Right kidney (tissue), 1 donor: Measurements from ENCODE around the gene RGS5.

ENCODE experiments used
- DNase-seq: peaks from one replicate; pipeline ENCODE4 v3.0.0-alpha.2; 2016

Gene RGS5

GRCh38 chr1:163145435-163145834 lies 57.3 kb downstream of the RGS5 start:
- DNase-seq: no peak

DNA sequence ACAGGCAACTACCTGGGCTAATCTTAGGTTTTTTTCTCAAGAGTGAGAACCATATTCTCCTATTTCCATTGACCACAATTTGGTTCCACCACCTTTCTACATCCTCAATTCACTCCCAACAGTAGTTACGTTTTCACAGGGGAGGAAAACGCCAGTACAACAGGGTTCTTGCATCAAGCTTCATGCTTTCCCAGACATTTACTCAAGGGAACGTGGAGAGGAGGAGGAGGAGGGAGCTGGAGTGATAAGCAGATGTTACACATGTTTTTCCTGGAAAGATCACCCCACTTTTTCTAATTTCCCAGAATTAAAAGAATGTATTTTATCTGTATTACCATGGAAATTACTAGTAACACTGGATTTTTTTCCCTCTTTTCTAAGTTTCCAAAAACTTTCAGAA lies 58.3 kb downstream of the RGS5 start:
- DNase-seq: no peak

- DNase-seq: no peak
These were observed 60.6 kb downstream of the RGS5 start for GRCh38 chr1:163142152-163142551.

GRCh38 chr1:163141556-163141955 lies 61.2 kb downstream of the RGS5 start:
- no peak for DNase-seq

GRCh38 chr1:163137556-163138265 lies 65.0 kb downstream of the RGS5 start:
- no peak for DNase-seq

DNA sequence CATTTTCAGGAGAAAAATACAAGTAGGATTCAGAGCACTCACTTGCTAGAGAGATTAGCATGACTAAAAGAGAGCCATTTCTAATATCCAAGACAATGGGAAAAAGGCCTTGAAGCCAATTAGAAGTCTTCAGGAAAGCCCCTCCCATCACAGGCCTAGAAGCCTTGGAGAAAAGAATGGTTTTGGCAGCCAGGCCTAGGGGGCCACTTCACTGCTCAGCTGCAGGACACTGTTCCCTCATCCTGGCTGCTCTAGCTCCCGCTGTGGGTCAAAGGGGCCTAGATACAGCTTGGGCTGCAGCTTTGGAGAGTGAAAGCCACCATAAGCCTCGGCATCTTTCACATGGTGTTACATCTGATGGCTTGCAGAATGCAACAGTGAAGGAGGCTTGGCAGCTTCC lies 70.7 kb downstream of the RGS5 start:
- no peak for DNase-seq

DNA sequence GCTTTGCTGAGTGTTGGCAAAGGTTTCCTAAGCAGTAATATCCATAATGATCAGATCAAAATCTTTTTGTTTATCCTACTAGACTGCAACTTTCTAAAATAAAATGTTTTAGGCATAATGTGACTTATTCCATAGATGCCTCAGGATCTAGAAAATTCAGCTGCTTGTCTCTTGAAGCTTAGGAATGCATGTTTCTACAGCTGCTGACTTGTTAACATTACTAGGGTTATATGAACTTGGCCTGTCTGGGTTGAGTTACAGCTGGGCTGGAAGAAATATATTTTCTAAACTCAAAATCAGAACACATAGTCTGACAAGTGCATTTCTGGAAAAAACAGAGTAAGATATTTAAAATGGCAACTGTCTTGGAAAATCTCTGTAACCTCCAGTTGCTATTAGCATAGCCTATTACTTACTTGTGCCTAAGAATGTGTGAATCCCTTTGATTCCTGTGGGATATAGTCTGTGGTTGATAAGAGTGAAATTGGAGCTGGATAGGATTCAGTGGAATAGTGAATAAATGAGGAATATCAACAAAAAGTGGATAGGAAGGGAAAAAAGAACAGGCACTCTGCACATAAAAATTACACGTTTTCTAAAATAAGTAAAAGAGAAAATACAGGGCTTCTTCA lies 72.4 kb downstream of the RGS5 start:
- DNase-seq: no peak

DNA sequence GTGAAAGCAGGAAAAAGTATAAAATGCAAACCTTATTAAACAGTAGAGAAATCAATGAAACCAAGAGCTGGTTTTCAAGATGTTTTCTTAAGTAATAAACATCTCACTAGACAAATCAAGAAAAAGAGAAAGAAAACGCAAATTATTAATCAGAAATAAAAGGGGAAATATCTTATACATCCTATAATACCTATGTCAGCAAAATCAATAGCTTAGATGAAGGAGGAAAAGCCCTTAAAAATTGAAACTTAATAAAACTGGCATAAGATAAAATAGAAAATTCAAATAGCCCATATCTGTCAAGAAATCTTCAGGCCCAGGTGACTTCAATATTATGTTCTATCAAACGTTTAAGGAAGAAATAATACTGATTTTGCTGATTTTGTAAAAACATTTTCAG lies 74.4 kb downstream of the RGS5 start:
- DNase-seq: no peak

DNA sequence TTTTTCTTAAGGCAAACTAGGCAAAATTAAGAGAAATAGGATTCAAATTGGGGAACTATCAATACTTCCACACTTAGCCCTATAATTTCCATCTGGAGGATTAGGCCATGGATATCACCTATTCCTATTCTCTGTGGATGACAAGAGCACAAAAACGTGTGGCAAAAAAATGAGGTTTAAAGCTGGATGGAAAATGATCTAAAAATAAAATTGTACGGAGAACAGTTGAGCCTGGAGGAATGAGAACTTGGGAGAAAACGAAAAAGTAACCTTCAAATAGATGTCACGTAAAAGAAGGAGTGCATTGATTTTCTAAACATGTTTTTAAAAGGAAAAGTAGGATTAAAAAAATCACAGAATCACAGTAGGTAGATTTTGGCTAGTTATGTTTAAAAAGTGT lies 77.9 kb downstream of the RGS5 start:
- no peak for DNase-seq

DNA sequence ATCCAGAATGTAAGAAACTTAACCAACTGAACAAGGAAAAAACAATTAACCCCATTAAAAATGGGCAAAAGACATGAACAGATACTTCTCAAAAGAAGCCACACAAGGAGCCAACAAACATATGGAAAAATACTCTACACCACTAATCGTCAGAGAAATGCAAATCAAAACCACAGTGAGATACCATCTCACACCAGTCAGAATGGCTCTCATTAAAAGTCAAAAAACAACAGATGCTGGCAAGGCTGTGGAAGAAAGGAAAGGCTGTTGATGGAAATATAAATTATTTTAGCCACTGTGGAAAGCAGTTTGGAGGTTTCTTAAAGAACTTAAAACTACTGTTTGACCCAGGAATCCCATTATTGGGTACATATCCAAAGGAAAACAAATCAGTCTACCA lies 82.3 kb downstream of the RGS5 start:
- no peak for DNase-seq

DNA sequence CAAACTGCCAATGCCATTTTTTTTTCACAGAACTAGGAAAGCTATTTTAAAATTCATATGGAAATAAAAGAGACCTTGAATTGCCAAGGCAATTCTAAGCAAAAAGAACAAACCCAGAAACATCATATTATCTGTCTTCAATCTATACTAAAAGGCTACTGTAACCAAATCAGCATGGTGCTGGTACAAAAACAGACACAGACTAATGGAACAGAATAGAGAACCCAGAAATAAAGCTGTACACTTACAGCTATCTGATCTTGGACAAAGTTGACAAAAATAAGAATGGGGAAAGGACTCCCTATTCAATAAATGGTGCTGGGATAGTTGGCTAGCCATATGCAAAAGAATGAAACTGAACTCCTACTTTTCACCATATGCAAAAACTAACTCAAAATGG lies 83.0 kb downstream of the RGS5 start:
- DNase-seq: no peak

DNA sequence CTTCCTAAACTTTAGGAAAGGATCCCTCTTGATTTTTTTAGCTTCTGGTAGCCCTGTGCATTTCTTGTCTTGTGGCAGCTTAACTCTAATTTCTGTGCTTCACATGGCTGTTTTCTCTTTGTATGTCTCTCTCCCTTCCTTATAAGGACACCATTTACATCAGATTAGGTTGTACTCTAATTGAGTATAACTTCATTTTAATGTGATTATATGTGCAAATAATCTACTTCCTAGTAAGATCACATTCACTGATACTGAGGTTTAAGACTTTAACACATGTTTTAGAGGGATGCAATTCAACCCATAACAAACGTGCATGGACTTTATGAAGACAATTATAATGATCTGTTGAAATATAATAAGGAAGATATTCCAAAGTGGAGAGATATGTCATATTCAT lies 86.8 kb downstream of the RGS5 start:
- no peak for DNase-seq

DNA sequence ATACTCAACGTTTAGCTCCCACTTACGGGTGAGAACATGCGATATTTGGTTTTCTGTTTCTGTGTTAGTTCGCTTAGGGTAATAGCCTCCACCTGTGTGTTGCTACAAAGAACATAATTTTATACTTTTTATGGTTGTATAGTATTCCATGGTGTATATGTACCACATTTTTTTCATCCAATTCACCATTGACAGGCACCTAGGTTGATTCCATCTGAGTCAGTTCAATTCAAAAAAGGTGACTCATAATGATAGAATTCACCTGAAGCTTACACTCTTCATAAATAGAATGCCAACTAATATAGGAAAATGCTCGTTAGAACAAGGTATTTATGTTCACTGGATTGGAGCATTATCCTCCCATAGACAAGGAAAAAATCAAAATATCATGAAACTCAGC lies 95.1 kb downstream of the RGS5 start:
- no peak for DNase-seq

DNA sequence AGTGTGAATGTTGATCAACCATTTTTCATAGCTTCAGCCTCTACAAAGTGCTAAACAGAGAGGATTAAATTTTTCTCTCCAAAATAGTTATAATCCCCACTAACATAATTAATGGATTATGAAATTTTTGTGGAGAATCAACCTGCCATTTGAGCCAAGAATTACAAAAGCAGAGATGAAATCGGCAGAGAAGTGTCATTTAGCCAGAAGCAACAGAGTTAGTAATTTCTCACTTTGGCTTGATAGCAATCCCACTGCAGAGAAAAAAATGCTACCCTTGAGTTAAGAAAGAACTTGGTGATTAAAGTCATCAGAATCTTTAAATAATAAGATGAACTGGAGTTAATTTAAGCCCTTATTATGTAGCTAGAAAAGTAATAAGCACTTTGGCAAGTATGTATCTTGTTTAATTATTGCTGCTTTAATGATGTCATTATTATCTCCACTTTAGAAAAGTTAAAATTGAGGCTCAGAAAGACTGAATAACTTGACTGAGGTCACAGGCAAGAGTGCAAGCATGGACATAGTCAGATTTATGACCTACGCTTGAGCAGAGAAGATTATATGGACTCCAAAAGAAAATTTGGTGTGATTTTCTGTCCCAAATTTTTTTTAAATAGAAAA lies 96.2 kb downstream of the RGS5 start:
- no peak for DNase-seq

- no peak for DNase-seq
These were observed 98.2 kb downstream of the RGS5 start for GRCh38 chr1:163104385-163105099.

DNA sequence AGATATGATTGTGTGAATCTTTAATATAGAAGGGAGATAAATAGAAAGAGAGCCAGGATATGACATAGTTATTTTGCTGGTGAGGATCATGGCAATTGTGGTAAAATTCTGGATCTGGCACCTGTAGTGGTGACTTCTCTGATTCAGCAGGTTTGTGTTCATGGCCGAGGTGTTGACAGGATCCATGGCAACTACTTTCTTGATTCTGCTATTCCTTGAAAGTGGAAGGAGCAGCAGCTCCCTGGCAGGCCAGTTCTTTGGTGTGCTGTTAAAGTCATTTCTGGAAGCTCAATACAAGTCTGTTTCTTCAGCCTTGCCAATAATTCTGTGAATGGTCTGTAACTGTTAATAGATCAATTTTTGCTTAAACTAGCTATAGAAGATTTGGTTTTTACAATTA lies 100.1 kb downstream of the RGS5 start:
- DNase-seq: no peak

DNA sequence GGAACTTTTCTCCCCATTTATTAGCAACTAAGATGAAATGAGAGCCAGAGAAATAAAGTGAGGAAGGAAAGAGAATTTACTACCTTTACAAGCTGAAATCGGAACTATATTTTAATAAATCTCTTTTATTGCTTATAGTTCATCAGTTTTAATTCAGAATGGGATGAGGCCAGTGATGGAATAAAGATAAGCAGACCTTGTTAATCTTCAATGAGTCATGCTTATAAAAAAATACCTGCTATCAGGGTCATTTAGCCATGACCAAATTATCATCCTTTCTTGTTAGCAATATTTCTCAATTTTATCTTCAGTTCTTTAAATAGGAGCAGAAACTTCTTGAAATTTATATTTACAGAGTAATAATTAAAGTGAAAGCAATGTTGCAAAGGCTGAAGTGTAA lies 107.5 kb downstream of the RGS5 start:
- no peak for DNase-seq

DNA sequence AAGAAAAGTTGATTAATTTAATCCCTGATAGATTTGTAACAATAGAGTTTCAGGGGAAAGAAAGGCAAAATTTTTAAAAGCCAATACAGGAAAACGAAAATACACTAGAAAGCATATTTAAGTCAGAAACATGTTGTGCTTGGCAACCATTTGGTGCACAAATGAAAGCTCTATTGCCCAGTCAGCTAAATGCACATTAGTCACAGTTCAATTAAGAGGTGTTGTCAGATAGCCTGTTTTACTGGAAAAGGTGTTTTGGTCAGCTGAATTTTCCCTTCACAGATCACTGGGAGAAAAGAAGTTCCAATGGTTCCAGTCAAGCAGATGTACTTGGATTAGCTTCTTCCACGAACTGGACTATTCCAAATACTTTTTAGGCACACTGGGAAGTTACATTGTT lies 108.1 kb downstream of the RGS5 start:
- DNase-seq: no peak

GRCh38 chr1:163094182-163094581 lies 108.5 kb downstream of the RGS5 start:
- no peak for DNase-seq

DNA sequence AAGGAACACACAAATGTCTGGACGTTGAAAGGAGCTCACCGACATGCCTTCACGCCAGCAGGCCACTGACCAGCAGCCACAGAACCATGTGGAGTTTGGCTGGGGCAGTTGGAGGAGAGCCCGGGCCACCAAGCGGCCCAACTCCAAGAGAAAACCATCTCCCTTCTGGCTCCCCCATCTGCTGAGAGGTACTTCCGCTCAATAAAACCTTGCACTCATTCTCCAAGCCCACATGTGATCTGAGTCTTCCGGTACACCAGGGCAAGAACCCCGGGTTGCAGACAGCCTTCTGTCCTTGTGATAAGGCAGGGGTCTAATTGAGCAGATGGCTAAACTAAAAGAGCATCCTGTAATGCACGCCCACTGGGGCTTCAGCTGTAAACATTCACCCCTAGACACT lies 109.1 kb downstream of the RGS5 start:
- no peak for DNase-seq

DNA sequence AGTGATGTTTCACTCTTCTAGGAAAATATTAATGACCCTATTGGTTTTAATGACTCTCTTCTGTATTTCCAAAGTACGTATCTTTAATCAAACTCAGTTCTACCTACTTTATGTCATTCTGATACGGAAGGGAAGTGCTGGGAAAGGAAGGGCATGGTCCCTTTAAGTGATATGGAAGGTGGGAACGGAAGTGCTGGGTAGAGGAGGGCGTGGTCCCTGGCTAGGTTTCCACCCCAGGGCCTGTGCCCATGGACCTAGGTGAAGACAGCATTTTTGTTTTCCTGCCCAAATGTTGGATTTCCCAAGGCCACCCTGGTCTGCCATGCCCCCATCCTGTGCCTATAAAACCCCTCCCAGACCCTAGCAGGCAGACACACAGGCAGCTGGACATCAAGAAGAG lies 109.5 kb downstream of the RGS5 start:
- DNase-seq: no peak
